ENCODE results near the gene SUGCT.

DNA sequence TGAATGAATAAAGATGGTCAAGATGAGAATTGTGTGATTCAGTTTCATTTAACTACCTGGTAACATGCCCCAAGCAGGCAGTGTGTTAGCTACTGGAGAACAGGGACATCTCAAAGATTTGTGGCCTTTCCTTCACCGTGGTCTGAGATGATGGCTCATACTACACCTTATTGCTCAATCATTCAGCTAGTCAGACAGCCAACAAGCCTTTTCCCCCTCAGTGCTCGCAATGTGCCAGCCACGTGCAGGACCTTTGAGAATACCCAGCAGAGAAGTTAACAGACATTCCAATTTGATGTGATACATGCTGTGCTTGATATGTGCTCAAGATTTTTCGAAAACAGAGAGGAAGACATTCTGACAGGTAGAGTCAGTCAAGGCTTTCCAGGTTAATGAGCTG lies 562.8 kb downstream of the SUGCT start:
- no peak for TF ChIP-seq CTCF (IDR thresholded peaks at IDR 0.05)
- TF ChIP-seq POLR2A (IDR thresholded peaks at IDR 0.05) = no peak
